Esophagus muscularis mucosa (tissue), 3 donors: ENCODE data around the gene EPHA6.

ENCODE experiments used
- POLR2A ChIP-seq: fragments of 450-650 bp; IDR thresholded peaks from one replicate; pipeline ENCODE4 v1.6.1; 2017; ENCODE audit warnings: antibody characterized with exemption, moderate library complexity, mild to moderate bottlenecking, low read depth
- POLR2AphosphoS5 ChIP-seq, 2 donors: sonication (generic); formaldehyde crosslinking; IDR thresholded peaks; one replicate each; pipeline ENCODE4 v1.6.1; 2017; ENCODE audit warnings: antibody characterized with exemption in 2 of 2
- TF ChIP-seq, protein P1 (sequence below), 3 experiments: fragments of 200-600 bp in 2 of 3; fragments of 450-650 bp in 1 of 3; sonication (generic) in 2 of 3; IDR thresholded peaks; one replicate each; pipeline ENCODE4 v1.5.1; 2017 to 2019; ENCODE audit warnings: antibody characterized with exemption in 3 of 3, mild to moderate bottlenecking in 2 of 3, moderate library complexity in 1 of 3

DNA sequence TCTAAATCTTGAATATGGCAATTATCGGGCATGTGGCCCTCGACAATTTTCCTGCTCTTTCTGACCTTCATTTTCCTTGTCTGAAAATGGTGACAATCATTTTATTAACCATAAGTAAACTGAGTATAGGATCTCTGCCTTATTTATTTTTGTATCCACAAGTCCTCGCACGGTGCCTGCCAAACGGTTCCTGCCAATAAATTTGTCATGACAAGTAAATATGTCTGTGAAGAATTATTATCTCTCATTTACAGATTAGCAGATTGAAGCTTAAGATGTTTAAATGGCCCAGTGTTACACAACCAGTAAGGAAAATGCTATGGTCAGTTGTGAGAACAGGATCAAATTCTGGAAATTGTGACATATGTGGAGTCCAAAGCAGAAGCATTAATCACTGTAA is 884.3 kb downstream of the EPHA6 start:
- TF ChIP-seq, protein P1, sequence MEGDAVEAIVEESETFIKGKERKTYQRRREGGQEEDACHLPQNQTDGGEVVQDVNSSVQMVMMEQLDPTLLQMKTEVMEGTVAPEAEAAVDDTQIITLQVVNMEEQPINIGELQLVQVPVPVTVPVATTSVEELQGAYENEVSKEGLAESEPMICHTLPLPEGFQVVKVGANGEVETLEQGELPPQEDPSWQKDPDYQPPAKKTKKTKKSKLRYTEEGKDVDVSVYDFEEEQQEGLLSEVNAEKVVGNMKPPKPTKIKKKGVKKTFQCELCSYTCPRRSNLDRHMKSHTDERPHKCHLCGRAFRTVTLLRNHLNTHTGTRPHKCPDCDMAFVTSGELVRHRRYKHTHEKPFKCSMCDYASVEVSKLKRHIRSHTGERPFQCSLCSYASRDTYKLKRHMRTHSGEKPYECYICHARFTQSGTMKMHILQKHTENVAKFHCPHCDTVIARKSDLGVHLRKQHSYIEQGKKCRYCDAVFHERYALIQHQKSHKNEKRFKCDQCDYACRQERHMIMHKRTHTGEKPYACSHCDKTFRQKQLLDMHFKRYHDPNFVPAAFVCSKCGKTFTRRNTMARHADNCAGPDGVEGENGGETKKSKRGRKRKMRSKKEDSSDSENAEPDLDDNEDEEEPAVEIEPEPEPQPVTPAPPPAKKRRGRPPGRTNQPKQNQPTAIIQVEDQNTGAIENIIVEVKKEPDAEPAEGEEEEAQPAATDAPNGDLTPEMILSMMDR (IDR thresholded peaks at IDR 0.05) = no peak
- TF ChIP-seq POLR2AphosphoS5 (IDR thresholded peaks at IDR 0.05) (no peak), POLR2A (no peak)
